OCI-LY1 (cell line): ENCODE measurements around the gene SZRD1.

Source experiments
- CTCF ChIP-seq: fragments of 200-600 bp; sonication (generic), shearing (Covaris generic); IDR thresholded peaks from 2 replicates; pipeline ENCODE4 v1.5.1; 2017; ENCODE audit warnings: mild to moderate bottlenecking, antibody characterized with exemption, low read length, moderate library complexity, mixed read lengths
- EZH2 ChIP-seq: fragments of 200-600 bp; sonication (generic), shearing (Covaris generic); IDR thresholded peaks from 2 replicates; pipeline ENCODE4 v1.8.0; 2017; ENCODE audit warnings: borderline replicate concordance, mixed run types, mild to moderate bottlenecking, antibody characterized with exemption, low read length, moderate library complexity, mixed read lengths

- TF ChIP-seq CTCF (no peak), EZH2 (no peak)
Observed at GRCh38 chr1:16410803-16411202, 43.8 kb downstream of the SZRD1 start.
